RKO (cell line): ENCODE data around the gene DSP.

Experiments
- DNase-seq: peaks from one replicate; pipeline ENCODE4 v3.0.0-alpha.2; 2016; ENCODE audit warnings: low spot score

The DSP gene

DNA sequence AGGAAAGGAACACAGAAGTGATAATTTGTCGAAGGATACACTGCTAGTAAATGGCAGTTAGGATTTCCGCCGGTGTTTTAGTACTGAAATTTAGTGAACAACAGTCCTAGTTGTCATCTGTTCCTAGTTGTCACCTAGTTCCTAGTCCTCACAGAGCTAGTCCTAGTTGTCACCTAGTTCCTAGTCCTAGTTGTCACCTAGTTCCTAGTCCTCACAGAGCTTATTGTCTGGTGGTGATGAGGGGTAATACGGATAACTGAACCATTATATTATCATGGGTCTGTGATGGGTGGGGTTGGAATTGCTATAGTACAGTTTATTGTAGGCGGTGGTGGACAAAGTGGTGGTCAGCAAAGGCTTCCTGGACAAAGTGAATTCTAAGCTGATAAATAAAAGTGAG is 50.3 kb downstream of the DSP start:
- DNase-seq: peak; percentile 9

DNA sequence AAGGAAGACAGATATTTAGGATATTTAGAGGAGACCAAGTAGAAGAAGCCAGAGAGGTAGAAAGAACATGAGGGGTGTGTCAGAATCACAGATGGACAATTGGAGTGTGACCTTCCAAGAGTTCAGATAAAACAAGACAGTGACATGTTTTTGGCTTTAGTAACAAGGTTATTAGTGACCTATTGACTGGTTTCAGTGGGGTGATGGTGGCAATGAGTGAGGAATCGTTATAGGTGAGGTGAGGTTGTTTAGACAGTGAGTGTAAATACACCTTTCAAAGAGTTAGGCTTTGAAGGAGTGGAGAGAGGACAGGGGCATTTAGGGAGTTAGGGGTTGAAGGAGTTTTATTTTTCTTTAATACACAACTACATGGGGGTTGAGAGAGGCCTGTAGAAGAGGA is 51.8 kb downstream of the DSP start:
- DNase-seq: no peak

- DNase-seq: no peak
Measured at GRCh38 chr6:7594579-7595125, 53.2 kb downstream of the DSP start.

GRCh38 chr6:7604003-7604402 is 62.5 kb downstream of the DSP start:
- no peak for DNase-seq

DNA sequence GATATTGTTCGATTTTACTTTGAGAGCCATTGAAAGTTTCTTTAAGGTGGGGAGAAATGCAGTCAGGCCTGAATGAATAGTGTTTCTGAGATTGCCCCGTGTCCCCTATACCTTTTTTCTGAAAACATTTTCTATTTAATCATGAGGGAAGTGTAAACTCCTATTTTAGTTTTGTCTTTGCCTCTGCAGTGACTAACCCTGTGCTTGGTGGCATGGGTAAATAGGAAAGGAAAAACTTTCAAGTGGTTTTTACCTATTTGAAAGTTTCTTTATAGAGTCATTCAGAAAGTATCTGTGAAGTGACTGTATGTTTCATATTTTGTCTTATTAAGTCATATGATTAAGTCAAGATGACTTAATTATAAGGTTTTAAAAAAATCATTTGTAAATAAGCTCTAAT is 63.0 kb downstream of the DSP start:
- DNase-seq: no peak

- DNase-seq: peak; percentile 68
Measured at GRCh38 chr6:7615611-7616383, 74.3 kb downstream of the DSP start.

- DNase-seq: no peak
Measured at GRCh38 chr6:7617801-7618764, 76.6 kb downstream of the DSP start.

DNA sequence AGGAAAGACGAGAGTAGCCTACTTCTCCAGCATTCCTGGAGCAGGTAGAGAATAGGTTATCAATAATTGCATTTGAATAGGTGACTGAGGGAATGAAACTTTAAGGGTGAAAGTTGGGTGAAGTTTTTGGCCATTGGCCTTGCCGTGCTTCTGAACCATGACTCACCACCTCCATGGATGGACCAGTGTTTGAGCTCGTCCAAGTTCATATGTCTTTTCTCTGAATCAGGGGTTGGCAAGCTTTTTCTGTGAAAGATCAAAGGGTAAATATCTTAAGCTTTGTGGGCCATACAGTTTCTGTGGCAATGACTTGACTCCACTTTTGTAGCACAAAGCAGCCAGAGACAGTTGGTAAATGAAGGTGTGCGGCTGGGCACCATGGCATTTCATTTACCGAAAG is 80.3 kb downstream of the DSP start:
- DNase-seq: no peak

- DNase-seq: no peak
Measured at GRCh38 chr6:7624796-7625710, 83.6 kb downstream of the DSP start.

GRCh38 chr6:7628479-7628878 is 87.0 kb downstream of the DSP start:
- no peak for DNase-seq

- no peak for DNase-seq
Measured at GRCh38 chr6:7628909-7629308, 87.4 kb downstream of the DSP start.

- no peak for DNase-seq
Measured at GRCh38 chr6:7629321-7629720, 87.8 kb downstream of the DSP start.

DNA sequence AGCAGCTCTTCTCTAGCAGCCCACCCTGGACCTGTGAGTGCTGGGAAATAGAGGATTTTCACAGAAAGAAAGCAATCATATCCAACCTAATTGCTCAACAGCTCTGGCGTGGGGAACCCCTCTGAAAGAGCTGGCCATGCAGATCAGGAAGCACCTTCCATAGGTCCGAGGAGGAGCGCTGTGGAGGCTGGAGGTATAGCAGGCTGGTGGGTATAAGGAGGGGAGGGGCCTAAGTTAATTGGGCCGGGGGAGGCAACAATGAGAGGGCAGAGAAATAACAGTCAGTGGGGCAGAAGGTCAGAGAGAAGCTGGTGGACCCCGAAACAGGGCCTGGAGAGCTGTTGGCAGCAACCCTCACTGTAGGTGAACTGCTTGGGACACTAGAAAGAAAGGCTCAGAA is 89.3 kb downstream of the DSP start:
- no peak for DNase-seq

DNA sequence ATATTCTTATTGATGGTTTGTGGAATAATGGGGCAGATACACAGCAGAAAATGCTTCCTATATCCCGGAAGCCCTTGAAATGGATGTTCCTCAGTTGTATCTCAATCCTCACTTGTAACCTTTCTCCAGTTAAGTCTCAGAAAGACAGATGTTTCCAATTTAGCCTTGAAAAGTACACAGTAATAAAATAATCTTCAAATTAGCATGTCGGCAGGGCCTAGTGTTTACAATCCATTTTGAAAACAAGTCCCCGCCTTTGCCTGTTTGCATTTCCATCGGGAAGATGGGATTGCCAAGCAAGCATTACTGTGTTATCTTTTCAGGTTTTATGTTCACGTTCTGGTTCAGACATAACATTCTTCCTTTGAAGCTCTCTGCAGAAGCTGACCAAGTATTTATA is 90.0 kb downstream of the DSP start:
- DNase-seq: no peak

GRCh38 chr6:7632501-7633290 is 91.2 kb downstream of the DSP start:
- no peak for DNase-seq

- no peak for DNase-seq
Measured at GRCh38 chr6:7633361-7633760, 91.9 kb downstream of the DSP start.

GRCh38 chr6:7636151-7636550 is 94.7 kb downstream of the DSP start:
- DNase-seq: no peak
